ENCODE results near the gene PLXNB2.
"Not testable (repeated sequence)": the region's sequence is repeated elsewhere in the genome, so short reads cannot be mapped to it uniquely, and the experiment has no call there.

Gene PLXNB2

GRCh38 chr22:50306753-50307749, at the start of gene PLXNB2:
Gene PLXNB2, minus strand, starts transcription at chr22:50307646. Its CDS starts 17,062 bp downstream, at chr22:50290584.
- DNase-seq = peak; percentile 45

- no peak for DNase-seq
Measured at GRCh38 chr22:50357222-50357621, 49.8 kb upstream of the PLXNB2 start.

GRCh38 chr22:50356186-50356585, 48.7 kb upstream of the PLXNB2 start:
- no peak for DNase-seq

- no peak for DNase-seq
Measured at GRCh38 chr22:50348058-50348457, 40.6 kb upstream of the PLXNB2 start.

GRCh38 chr22:50347157-50347556, 39.7 kb upstream of the PLXNB2 start:
- no peak for DNase-seq

- DNase-seq = no peak
Measured at GRCh38 chr22:50346470-50346869, 39.0 kb upstream of the PLXNB2 start.

GRCh38 chr22:50343541-50343935, 36.1 kb upstream of the PLXNB2 start:
- no peak for DNase-seq

- peak; percentile 61 for DNase-seq
Measured at GRCh38 chr22:50342651-50343540, 35.5 kb upstream of the PLXNB2 start, which contains the start of gene PPP6R2. Gene PPP6R2, plus strand, starts transcription at chr22:50343327. Its CDS starts 50,582 bp downstream, at chr22:50393909.

- peak; percentile 80 for DNase-seq
Measured at GRCh38 chr22:50341977-50342650, 34.7 kb upstream of the PLXNB2 start.

GRCh38 chr22:50339945-50340879, 32.8 kb upstream of the PLXNB2 start:
- DNase-seq = no peak

GRCh38 chr22:50338860-50339462, 31.5 kb upstream of the PLXNB2 start:
- no peak for DNase-seq

- DNase-seq = no peak
Measured at GRCh38 chr22:50338042-50338573, 30.7 kb upstream of the PLXNB2 start.

GRCh38 chr22:50337262-50338041, 30.0 kb upstream of the PLXNB2 start:
- no peak for DNase-seq

GRCh38 chr22:50334433-50334832, 27.0 kb upstream of the PLXNB2 start:
- DNase-seq = not testable (repeated sequence)

GRCh38 chr22:50329236-50329635, 21.8 kb upstream of the PLXNB2 start:
- no peak for DNase-seq

GRCh38 chr22:50327711-50328019, 20.2 kb upstream of the PLXNB2 start:
- no peak for DNase-seq

- peak; percentile 56 for DNase-seq
Measured at GRCh38 chr22:50326956-50327710, 19.7 kb upstream of the PLXNB2 start, which contains the start of gene DENND6B. Gene DENND6B, minus strand, starts transcription at chr22:50327012. Its CDS starts 24 bp downstream, at chr22:50326988.

- DNase-seq = no peak
Measured at GRCh38 chr22:50326225-50326955, 18.9 kb upstream of the PLXNB2 start.

Measured in NCI-H748 treated with DMSO at 0.1 percent for 48 hours (cell line).